ENCODE measurements around the gene FGF7.
A peak's percentile ranks its signal among the peaks of the same experiment; 100 is the strongest.
"Not testable (repeated sequence)": the region's sequence is repeated elsewhere in the genome, so short reads cannot be mapped to it uniquely, and the experiment has no call there.

The FGF7 gene

GRCh38 chr15:49439678-49440395 lies 16.8 kb downstream of the FGF7 start:
- no peak for DNase-seq

- DNase-seq: no peak
Measured at GRCh38 chr15:49441356-49441755, 18.3 kb downstream of the FGF7 start.

- no peak for DNase-seq
Measured at GRCh38 chr15:49441816-49442215, 18.8 kb downstream of the FGF7 start.

DNA sequence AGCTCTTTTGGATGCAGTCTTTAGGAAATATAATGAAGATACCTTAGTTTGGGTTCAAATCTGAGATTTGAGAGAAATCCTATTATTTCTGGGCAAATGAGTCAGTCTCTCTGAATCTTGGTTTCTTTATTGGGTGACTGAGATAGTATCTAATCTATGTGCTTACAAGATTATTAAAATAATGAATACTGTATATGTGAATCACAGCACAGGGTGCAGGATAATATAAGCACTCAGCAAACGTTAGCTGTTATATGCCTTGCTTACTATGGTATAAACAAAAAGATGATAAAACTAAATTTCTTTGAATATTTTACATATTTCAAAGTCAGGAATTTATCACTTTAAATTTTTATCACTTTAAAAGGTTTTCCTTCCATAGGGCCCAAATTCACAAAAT lies 29.6 kb downstream of the FGF7 start:
- no peak for DNase-seq

DNA sequence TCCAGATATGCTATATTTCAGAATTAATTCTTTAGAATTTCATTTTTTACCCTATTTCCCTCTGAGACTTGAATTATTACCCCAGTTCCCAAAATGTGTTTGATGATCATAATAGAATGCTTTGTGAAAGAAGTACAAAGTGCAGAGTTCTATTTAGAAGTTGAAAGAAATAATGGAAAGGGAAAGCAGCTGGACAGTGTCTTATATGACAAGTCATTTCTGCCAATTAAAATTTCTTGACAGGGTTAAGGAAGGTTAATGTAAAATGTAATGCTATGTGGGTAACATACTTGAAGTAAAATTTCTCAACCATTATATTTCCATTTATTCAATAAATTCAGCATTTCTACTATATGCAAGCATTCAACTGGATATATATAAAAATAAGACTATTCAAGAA lies 33.1 kb downstream of the FGF7 start:
- DNase-seq: no peak

DNA sequence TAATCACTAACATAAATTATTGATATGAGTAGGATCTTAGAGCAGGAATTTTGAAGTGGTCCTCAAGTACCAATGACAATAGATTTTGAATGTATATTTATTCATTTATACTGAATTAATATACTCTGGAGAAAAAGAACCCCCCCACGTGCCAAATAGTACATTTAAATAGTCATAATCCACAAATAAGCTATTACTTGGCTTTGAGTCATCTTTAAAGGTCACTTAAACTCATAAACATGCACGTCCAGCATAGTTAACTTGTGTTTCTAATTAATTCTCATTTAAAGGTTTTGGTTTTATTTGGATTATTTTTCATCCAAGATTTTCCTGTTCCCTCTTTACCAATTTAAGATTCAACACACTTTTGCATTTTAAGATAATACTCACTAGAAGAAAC lies 35.1 kb downstream of the FGF7 start:
- no peak for DNase-seq

DNA sequence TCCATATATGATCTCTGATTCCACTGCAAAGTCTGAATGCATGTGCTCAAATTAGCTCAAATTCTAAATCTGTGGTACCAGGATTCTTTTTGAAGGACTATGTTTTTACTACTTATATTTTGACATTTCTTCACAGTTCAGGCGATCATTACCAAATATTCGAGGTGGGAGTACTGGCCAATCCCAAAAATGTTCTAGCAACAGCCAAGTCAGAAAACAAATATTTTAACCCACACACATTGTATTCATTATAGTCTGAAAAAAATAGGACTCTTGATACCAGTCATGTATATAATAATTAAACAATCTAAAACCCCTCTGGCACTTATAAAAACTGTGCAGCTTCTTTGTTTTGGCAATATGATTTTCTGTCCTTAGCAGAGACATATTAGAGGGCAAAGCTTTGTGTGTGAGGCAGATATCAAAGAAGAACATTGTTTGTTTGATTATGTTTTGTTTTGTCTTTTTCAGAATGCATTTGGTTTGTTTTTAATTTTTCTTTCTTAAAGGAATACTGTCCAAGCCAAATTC lies 37.4 kb downstream of the FGF7 start:
- no peak for DNase-seq

GRCh38 chr15:49462232-49462844 lies 39.3 kb downstream of the FGF7 start:
- no peak for DNase-seq

DNA sequence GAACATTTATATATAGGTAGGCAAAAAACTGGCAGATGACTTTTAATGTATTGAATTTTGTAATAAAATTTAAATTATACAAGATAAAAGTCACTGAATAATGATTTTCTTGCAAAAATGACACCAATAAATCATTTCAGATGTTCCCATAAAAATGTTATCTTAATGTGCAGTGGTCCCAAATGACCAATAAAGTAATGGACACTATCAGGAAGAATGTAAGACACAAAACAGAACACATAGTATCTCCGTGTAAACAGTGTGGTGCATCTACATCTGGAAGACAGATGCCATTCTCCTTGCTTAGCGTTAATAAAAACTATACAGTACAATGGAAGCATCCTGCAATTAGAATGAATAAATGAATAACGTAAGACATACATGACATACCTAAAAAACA lies 41.5 kb downstream of the FGF7 start:
- no peak for DNase-seq

DNA sequence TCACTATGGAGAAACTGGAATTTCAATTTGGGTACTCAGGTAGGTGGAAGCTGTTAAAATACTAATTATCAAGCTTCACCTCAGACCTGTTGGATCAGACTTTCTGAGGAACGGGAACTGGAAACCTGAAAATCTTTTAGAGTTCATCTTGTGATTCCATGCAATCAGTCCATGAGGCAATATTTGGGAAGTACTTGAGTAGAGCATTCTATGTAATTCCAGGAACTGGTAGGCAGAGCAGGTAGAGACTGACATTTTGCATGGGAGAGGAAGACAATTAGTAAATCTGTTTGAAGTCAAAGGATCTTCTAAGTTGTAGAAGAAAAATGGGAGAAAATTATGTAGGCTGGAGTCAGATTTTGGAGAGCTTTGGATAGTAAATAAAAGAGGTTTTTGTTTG lies 43.1 kb downstream of the FGF7 start:
- DNase-seq: no peak

DNA sequence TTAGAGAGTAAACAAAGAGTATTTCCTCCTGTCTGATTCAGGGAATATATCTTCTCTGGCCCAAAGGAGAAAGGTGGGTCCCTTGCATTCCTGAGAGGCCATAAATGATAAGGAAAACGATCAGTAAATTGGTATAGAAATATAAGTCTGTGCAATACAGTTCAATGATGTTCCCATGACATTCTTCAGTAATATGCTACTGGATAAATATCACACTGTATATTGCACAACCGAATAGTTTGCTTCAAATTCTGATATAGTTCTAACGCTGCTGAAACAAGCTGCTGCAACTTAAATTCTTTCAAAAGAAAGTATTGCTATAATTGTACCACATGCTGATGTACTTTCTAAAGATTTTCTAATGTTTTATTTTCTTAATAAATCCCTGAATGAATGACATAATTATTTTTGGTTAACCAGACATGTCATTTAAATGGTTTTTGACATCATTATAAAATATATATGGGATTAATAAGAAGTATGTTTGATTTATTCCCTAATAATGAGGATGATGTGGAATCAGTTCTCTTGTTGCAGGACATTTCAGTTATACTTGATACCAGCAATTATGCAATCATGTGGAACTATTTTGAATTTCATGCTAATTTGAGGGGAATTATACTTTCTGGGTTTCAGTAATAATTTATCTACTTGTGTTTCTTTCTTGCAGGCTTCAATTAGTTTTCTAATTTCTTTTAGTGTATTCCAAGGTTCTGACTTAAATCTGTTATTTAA lies 44.9 kb downstream of the FGF7 start:
- no peak for DNase-seq

- no peak for DNase-seq
Measured at GRCh38 chr15:49468481-49468839, 45.4 kb downstream of the FGF7 start.

DNA sequence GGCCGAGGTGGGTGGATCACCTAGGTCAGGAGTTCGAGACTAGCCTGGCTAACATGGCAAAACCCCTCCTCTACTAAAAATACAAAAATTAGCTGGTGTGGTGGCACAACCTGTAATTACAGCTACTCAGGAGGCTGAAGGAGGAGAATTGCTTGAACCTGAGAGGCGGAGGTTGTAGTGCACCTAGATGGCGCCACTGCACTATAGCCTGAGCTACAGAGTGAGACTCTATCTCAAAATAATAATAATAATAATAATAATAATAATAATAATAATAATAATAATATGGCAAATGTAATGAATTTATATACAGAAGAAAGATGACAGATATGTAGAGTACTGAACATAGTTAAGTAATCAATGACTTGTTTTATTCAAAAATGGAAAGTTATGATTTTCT lies 48.2 kb downstream of the FGF7 start:
- DNase-seq: peak in 1 of 2 experiments; percentile 2

- DNase-seq: no peak
Measured at GRCh38 chr15:49471733-49472132, 48.7 kb downstream of the FGF7 start.

DNA sequence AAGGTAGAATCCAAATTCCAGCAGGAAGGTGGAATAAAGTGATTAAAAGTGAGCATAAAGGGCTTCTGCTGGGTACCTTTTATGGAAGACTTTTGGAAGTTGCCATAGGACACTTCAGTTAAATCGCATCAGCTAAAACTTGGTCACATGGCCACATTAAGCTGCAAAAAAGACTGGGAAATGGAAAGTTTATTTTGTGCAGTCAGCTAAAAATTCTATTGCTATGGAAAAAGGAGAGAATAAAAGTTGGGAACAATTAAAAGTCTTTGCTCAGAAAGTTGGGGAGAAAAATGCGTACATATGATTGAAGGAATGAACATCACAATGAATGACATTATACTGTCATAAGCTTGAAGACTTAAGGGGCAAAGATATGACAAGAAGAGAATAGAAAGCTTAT lies 49.3 kb downstream of the FGF7 start:
- no peak for DNase-seq

DNA sequence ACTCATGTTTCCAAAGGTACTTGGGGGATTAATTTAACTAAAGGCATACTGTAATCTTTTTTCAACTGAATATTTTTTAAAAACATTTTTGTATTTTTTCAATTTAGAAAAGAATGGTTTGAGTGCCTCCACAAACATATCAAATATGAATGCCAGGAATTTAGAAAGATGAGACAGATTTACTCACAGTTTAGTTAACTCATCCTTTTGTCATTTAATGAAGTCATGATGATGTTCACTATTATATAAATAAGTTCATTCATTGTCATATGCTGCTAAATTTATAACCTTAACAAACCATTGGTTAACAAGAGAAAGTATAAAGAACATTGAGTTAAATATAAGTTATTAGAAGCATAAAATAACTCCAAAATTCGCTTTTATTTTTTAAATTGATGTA lies 50.0 kb downstream of the FGF7 start:
- no peak for DNase-seq

GRCh38 chr15:49478021-49478420 lies 55.0 kb downstream of the FGF7 start:
- DNase-seq: not testable (repeated sequence)

- not testable (repeated sequence) for DNase-seq
Measured at GRCh38 chr15:49478982-49479381, 55.9 kb downstream of the FGF7 start.

GRCh38 chr15:49485401-49485800 lies 62.4 kb downstream of the FGF7 start:
- not testable (repeated sequence) for DNase-seq

- DNase-seq: no peak
Measured at GRCh38 chr15:49490966-49491365, 67.9 kb downstream of the FGF7 start.

GRCh38 chr15:49492151-49492550 lies 69.1 kb downstream of the FGF7 start:
- DNase-seq: no peak

DNA sequence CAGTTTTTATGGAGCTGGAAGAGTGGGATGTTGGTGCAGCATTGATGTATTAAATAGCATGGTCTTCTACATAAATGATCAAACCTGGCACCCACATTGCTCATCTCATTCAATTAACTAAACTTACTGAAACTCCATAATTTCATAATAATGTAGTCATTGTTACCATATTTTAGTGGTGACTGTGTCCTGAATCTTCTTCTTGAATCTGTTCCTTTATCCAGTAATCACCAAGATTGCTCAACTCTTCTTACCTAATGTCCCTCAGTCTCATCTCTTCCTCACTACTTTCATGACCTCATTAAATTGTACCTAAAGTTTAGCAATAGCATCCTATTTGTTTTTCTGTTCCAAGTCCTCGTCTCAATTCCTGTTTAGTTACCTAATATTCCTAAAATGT lies 69.8 kb downstream of the FGF7 start:
- DNase-seq: no peak

DNA sequence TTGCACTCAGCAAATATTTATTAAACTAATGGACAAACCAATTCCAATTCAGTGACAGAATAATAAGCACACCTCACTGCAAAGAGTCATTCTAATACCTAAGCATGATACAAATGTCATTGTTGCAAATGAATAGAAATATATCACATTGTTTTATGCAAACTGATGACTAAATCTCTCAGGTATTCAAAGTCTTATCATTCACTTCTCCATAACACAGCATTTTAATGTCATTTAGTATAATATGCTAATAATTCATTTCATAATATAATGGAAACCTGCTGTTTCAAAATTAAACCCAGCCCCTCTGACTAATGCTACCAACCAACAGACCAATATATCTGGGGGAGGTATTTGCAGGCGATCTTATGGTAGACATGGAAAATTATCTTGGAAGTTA lies 71.8 kb downstream of the FGF7 start:
- DNase-seq: no peak
